ENCODE measurements around the gene THAP5.

GRCh38 chr7:108533712-108534111 lies 35.8 kb downstream of the THAP5 start:
- TF ChIP-seq POLR2A (IDR thresholded peaks at IDR 0.05; ENCODE audit: low read depth, low read length) (no peak), POLR2AphosphoS5 (IDR thresholded peaks at IDR 0.05; ENCODE audit: low read depth, low read length) (no peak), SPI1 (IDR thresholded peaks at IDR 0.05; ENCODE audit: low read depth, low read length) (no peak), TAF1 (IDR thresholded peaks at IDR 0.05; ENCODE audit: low read depth, low read length) (no peak)

Measured in GM12891 (cell line).